Hepatocyte (in vitro differentiated cells): ENCODE data around the gene AKAP6. TPM values are rescaled to one million over a fixed set of nuclear protein-coding genes. Genes with fewer than 3 reads are reported as not detected.

Source experiments
- DNase-seq: peaks from one replicate; pipeline ENCODE4 v3.0.0-alpha.2; 2016; ENCODE audit warnings: low spot score
- H2AFZ ChIP-seq: fragments of 200-600 bp; sonication (generic); 2 replicates; pipeline ENCODE4 v1.6.0; 2016; ENCODE audit warnings: antibody characterized with exemption, mild to moderate bottlenecking
- H3K27ac ChIP-seq: fragments of 200-600 bp; sonication (generic); 2 replicates; pipeline ENCODE4 v1.5.1; 2016; ENCODE audit warnings: mild to moderate bottlenecking
- H3K27me3 ChIP-seq: fragments of 200-600 bp; sonication (generic); 2 replicates; pipeline ENCODE4 v1.6.1; 2016
- H3K36me3 ChIP-seq: fragments of 200-600 bp; sonication (generic); replicated peaks from 2 replicates; pipeline ENCODE4 v1.5.1; 2016; ENCODE audit warnings: low read depth; ENCODE audit not compliant: insufficient read depth
- H3K4me1 ChIP-seq: fragments of 200-600 bp; sonication (generic); 2 replicates; pipeline ENCODE4 v1.5.1; 2016; ENCODE audit warnings: mild to moderate bottlenecking, moderate library complexity; ENCODE audit not compliant: insufficient read depth
- H3K4me2 ChIP-seq: fragments of 200-600 bp; sonication (generic); 2 replicates; pipeline ENCODE4 v1.6.0; 2016
- H3K4me3 ChIP-seq: fragments of 200-600 bp; sonication (generic); 2 replicates; pipeline ENCODE4 v1.5.1; 2016; ENCODE audit warnings: mild to moderate bottlenecking
- H3K79me2 ChIP-seq: fragments of 200-600 bp; sonication (generic); 2 replicates; pipeline ENCODE4 v1.6.0; 2017; ENCODE audit warnings: mild to moderate bottlenecking
- H3K9me2 ChIP-seq: fragments of 200-600 bp; sonication (generic); replicated peaks from 2 replicates; pipeline ENCODE4 v1.6.0; 2017; ENCODE audit warnings: mild to moderate bottlenecking; ENCODE audit not compliant: insufficient read depth
- H3K9me3 ChIP-seq: fragments of 200-600 bp; sonication (generic); 2 replicates; pipeline ENCODE4 v1.5.1; 2016; ENCODE audit warnings: low read depth, mild to moderate bottlenecking
- H4K20me1 ChIP-seq: fragments of 200-600 bp; sonication (generic); 2 replicates; pipeline ENCODE4 v1.6.0; 2016; ENCODE audit warnings: mild to moderate bottlenecking; ENCODE audit not compliant: insufficient read depth, poor library complexity, severe bottlenecking
- EZH2 ChIP-seq: fragments of 200-600 bp; sonication (generic); IDR thresholded peaks from 2 replicates; pipeline ENCODE4 v1.6.1; 2016; ENCODE audit warnings: antibody characterized with exemption, mild to moderate bottlenecking, borderline replicate concordance
- EZH2phosphoT487 ChIP-seq: fragments of 200-600 bp; sonication (generic); IDR thresholded peaks from one replicate; pipeline ENCODE4 v1.6.1; 2018; ENCODE audit warnings: antibody characterized with exemption, mild to moderate bottlenecking, low read depth, moderate library complexity; ENCODE audit not compliant: unreplicated experiment, severe bottlenecking
- WGBS: methylation state at CpG from one replicate; pipeline ENCODE4 v1.1.6; 2016; ENCODE audit warnings: low lambda C conversion rate; ENCODE audit errors: missing lambda C conversion rate; 5-methylcytosine and 5-hydroxymethylcytosine counted together
- polyA plus RNA-seq: library from polyadenylated mRNA; unstranded; fragments of >200 nt; fragmentation: Nextera tagmentation; extraction: Ambion mirVana; gene quantifications from 2 replicates; pipeline ENCODE4 v1.2.1, GENCODE V29; 2016
- total RNA-seq: library from RNA; depleted of rRNA; stranded (reverse); fragments of >200 nt; gene quantifications from 2 replicates; pipeline ENCODE4 v1.2.3, GENCODE V29; 2014
- TF ChIP-seq, protein P1 (sequence below): fragments of 200-600 bp; sonication (generic); IDR thresholded peaks from 2 replicates; pipeline ENCODE4 v1.5.1; 2016; ENCODE audit warnings: antibody characterized with exemption, mild to moderate bottlenecking; ENCODE audit not compliant: poor library complexity

AKAP6 gene
- total and polyA plus RNA-seq, 2 experiments from 2014 or later = 1.1 to 2.1 TPM

DNA sequence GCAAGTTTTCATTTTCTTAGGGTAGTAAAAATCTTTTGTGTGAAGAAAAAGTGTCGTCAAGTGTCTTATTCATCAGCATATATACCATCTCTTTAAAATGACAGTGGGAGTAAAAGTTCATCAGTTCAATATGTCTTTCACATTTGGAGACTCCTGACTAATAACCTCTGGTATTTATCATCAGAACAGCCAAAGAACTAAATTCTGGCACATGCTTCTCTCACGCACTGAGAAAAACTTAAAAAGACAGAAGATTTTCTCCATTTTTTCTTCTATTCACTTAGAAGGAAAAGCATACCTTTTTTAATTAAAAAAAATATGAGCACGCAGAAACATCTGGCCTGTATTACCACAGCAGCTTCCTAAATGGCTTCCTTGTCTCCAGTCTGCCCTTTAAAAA lies 265.7 kb downstream of the AKAP6 start:
- Histone ChIP-seq H3K4me1 (no peaks in the 10 kb centered on the region), H3K79me2 (no peaks in the 10 kb centered on the region), H3K27me3 (no peaks in the 10 kb centered on the region), H3K4me3 (no peak overlapping the region), H3K9me3 (no peaks in the 10 kb centered on the region), H3K36me3 (no peaks in the 10 kb centered on the region), H2AFZ (no peak overlapping the region), H4K20me1 (no peaks in the 10 kb centered on the region), H3K27ac (no peak overlapping the region), H3K4me2 (no peak overlapping the region), H3K9me2 (no peaks in the 10 kb centered on the region)
- DNase-seq = no peak
- TF ChIP-seq, protein P1, sequence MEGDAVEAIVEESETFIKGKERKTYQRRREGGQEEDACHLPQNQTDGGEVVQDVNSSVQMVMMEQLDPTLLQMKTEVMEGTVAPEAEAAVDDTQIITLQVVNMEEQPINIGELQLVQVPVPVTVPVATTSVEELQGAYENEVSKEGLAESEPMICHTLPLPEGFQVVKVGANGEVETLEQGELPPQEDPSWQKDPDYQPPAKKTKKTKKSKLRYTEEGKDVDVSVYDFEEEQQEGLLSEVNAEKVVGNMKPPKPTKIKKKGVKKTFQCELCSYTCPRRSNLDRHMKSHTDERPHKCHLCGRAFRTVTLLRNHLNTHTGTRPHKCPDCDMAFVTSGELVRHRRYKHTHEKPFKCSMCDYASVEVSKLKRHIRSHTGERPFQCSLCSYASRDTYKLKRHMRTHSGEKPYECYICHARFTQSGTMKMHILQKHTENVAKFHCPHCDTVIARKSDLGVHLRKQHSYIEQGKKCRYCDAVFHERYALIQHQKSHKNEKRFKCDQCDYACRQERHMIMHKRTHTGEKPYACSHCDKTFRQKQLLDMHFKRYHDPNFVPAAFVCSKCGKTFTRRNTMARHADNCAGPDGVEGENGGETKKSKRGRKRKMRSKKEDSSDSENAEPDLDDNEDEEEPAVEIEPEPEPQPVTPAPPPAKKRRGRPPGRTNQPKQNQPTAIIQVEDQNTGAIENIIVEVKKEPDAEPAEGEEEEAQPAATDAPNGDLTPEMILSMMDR = no peak
- TF ChIP-seq EZH2phosphoT487 (no peak), EZH2 (no peak)
- WGBS = 58% methylated on average over 3 of the region's 3 CpGs

DNA sequence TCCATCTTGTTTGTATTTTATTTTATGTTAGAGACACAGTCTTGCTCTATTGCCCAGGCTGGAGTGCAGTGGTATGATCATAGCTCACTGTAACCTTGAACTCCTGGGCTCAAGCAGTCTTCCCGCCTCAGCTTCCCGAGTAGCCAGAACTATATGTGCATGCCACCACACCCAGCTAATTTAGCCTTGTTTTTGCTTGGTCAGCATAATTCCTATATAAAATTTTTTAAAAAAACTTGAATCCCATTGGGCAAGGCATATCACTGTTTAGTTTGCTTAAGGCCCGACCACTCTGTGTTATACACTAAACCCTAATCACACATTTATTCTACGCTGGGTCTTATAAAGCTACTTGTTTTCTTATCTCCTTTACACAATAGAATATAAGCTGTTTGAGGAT lies 266.4 kb downstream of the AKAP6 start:
- WGBS = 75% methylated on average over 4 of the region's 4 CpGs
- TF ChIP-seq, protein P1 = no peak
- TF ChIP-seq EZH2phosphoT487 (no peak), EZH2 (no peak)
- no peak for DNase-seq
- H4K20me1 ChIP-seq = no peaks in the 10 kb centered on the region
- H3K9me3 ChIP-seq = no peaks in the 10 kb centered on the region
- H3K9me2 ChIP-seq = no peaks in the 10 kb centered on the region
- H3K79me2 ChIP-seq = no peaks in the 10 kb centered on the region
- no peaks in the 10 kb centered on the region for H3K4me1 ChIP-seq
- H3K4me2 ChIP-seq = no peak overlapping the region
- H3K36me3 ChIP-seq = no peaks in the 10 kb centered on the region
- H3K27me3 ChIP-seq = no peaks in the 10 kb centered on the region
- H3K27ac ChIP-seq = no peak overlapping the region
- H3K4me3 ChIP-seq = no peak overlapping the region
- no peak overlapping the region for H2AFZ ChIP-seq

DNA sequence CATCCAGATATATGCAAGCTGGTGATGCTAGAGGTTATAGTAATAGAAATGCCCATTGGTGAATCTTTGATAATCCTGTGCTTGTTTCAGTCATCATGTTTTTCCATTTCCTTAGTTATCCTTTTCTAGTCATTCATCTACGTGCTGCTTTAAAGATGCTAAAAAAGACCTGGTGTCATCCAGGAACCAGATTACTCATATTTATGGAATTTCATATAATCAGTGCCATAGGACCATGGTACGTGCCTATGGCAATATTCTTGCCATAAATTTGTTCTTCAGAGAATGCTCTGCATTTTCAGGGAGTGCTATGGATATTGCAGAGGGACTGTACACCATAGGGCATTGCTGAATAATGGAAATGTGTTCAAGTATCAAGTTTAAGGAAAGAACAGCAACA lies 267.3 kb downstream of the AKAP6 start:
- no peaks in the 10 kb centered on the region for H3K27me3 ChIP-seq
- no peak overlapping the region for H3K27ac ChIP-seq
- H3K4me2 ChIP-seq = no peak overlapping the region
- H3K9me3 ChIP-seq = no peaks in the 10 kb centered on the region
- H3K9me2 ChIP-seq = no peaks in the 10 kb centered on the region
- H3K4me3 ChIP-seq = no peak overlapping the region
- H3K36me3 ChIP-seq = no peaks in the 10 kb centered on the region
- 89% methylated on average over 2 of the region's 2 CpGs for WGBS
- no peaks in the 10 kb centered on the region for H4K20me1 ChIP-seq
- no peak for TF ChIP-seq EZH2phosphoT487
- no peaks in the 10 kb centered on the region for H3K79me2 ChIP-seq
- peaks cover 5% of the 10 kb centered on the region for H3K4me1 ChIP-seq
- no peak overlapping the region for H2AFZ ChIP-seq
- no peak for DNase-seq

DNA sequence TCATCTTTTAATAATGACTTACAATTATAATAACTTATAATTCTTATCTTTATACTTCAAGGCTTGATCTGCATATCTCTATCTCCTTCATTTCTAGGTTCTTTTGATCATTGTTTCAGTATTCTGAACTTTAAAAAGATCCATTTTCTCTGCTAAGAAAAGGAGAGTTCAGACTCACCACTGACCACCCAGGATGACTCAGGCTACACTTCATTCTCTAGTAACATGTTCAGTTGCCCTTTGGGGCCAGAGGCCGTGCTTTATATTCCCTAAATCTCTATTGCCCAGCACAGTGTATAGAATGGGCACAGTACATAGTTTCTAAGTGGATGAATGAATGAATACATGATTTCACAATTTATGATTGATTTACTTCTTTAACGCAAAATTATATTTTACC lies 268.7 kb downstream of the AKAP6 start:
- Histone ChIP-seq H3K4me1 (peaks cover 11% of the 10 kb centered on the region), H3K4me3 (no peak overlapping the region), H3K4me2 (no peak overlapping the region), H3K27me3 (no peaks in the 10 kb centered on the region), H3K9me3 (no peaks in the 10 kb centered on the region), H3K79me2 (no peaks in the 10 kb centered on the region), H3K36me3 (no peaks in the 10 kb centered on the region), H3K27ac (no peak overlapping the region), H4K20me1 (no peaks in the 10 kb centered on the region), H3K9me2 (no peaks in the 10 kb centered on the region), H2AFZ (no peak overlapping the region)
- no peak for TF ChIP-seq EZH2phosphoT487
- TF ChIP-seq, protein P1 = no peak
- TF ChIP-seq EZH2 = no peak
- no peak for DNase-seq
- WGBS = 68% methylated on average over 2 of the region's 2 CpGs
